Measurements from ENCODE around the gene NAV1. TPM values are rescaled to one million over a fixed set of nuclear protein-coding genes. Genes with fewer than 3 reads are reported as not detected.
"Not testable (repeated sequence)": the region's sequence is repeated elsewhere in the genome, so short reads cannot be mapped to it uniquely, and the experiment has no call there.

The NAV1 gene, protein sequence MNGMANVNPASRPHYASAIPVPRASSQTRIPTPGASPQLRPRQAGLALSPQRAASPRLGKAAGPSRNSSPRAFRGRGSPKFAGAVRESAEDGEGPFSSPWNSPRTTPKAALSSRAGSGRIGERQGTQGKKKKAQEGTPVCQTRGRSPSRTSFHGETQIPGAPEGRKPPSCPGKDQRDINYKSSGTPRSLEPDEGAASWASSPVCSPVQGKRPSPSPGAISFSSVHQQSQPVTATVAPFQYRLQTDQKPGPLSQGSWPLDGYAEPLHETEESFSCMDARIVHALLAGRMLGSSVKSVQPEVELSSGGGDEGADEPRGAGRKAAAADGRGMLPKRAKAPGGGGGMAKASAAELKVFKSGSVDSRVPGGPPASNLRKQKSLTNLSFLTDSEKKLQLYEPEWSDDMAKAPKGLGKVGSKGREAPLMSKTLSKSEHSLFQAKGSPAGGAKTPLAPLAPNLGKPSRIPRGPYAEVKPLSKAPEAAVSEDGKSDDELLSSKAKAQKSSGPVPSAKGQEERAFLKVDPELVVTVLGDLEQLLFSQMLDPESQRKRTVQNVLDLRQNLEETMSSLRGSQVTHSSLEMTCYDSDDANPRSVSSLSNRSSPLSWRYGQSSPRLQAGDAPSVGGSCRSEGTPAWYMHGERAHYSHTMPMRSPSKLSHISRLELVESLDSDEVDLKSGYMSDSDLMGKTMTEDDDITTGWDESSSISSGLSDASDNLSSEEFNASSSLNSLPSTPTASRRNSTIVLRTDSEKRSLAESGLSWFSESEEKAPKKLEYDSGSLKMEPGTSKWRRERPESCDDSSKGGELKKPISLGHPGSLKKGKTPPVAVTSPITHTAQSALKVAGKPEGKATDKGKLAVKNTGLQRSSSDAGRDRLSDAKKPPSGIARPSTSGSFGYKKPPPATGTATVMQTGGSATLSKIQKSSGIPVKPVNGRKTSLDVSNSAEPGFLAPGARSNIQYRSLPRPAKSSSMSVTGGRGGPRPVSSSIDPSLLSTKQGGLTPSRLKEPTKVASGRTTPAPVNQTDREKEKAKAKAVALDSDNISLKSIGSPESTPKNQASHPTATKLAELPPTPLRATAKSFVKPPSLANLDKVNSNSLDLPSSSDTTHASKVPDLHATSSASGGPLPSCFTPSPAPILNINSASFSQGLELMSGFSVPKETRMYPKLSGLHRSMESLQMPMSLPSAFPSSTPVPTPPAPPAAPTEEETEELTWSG (N-terminal part only)
- total RNA-seq, result 33.8 TPM

DNA sequence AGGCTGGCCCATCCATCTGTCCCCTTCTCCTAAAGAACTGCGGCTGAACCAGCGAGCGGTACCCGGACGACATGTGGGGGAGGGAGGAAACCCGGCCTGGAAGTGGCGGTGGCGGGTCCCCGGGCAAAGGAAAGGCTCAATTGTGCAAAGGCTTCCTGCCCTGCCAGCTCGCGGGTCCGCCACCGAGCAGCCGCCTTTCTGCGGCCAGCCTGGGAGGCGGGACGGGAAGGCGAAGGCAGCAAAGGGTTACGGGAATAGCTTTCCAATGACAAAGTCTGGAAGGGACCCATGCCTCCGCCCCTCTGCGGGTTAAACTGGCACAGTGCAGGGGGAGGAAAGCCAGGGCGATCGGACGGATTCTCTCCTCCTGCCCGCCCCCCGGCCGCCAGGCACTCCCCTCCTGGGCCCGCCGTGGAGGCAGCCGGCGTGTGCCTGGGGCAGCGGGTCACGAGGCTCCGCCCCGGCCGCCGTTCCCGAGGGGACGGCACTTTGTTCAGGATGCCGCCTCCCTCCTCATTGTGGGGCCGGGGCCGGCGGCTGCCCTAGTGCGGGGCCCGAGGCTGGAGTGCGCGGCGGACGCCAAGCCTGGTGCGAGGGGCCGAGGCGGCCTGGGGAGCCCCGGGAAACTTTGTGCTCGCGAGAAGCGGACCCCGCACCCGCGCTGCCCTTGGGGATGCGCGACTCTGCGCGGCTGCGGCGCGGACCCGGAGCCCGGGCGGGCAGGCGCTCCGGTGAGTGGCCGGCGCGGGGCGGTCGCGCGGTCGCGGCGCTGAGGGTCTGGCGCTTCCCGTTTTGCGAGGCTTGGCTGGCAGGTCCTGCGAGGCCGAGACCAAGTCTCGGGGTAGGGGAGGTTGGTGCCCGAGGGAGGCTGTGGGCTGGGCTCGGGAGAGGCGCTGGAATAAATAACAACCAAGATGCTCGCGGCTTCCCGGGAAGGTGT lies at the start of gene NAV1:
Gene NAV1 (plus strand): TSS at position 516 of the 940 bp plus-strand sequence. CDS start 83,758 bp downstream, outside the sequence.
- peak; percentile 77 to 78 for DNase-seq (ENCODE audit: low spot score in 2 of 2)
- no peak for FAIRE-seq

DNA sequence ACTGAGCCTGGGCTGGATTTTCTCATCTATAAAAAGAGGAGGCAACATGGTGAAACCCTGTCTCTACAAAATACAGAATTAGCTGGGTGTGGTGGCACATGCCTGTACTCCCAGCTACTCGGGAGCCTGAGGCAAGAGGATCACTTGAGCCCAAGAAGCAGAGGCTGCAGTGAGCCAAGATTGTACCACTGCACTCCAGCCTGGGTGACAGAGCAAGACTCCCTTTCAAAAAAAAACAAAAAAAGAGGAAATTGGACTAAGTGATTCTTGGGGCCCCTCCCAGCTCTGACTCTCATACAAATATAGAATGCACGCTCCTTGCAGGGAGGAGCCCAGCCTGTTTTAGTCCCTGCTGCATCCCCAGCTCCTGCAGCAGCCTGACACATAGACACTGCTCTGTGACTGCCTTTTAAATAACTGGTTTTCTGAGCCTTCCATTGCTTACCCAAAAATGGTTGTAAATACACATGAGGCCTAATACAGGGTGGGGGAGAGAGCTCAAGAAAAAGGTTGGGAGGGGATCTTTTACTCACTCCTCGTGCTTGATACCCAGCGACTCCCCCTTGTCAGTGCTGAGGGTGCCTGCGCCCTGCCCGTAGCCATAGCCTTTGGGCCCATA lies 49.2 kb upstream of the NAV1 start:
- FAIRE-seq, result no peak
- no peak for DNase-seq (ENCODE audit: low spot score in 2 of 2)

DNA sequence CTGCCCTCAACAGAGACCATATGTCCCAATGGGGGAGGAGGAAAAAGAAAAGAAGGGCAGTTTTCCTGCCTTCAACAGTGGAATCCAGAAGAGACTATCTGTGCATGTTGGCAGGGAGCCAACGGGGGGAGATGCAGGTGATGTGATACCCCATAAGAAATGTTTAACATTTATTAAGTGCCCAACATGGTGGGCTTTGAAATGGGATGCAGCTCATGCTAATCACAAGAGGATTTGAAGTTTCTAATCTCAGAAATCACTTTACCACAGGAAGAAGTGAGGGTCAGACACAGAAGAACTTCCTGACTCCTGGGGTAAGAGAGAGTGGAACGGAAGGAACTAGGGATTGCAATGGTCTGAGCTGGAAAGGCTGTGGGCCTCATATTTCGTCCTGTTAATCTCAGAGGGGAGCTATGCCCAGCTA lies 48.2 kb upstream of the NAV1 start:
- no peak for FAIRE-seq
- DNase-seq (ENCODE audit: low spot score in 2 of 2), result no peak

DNA sequence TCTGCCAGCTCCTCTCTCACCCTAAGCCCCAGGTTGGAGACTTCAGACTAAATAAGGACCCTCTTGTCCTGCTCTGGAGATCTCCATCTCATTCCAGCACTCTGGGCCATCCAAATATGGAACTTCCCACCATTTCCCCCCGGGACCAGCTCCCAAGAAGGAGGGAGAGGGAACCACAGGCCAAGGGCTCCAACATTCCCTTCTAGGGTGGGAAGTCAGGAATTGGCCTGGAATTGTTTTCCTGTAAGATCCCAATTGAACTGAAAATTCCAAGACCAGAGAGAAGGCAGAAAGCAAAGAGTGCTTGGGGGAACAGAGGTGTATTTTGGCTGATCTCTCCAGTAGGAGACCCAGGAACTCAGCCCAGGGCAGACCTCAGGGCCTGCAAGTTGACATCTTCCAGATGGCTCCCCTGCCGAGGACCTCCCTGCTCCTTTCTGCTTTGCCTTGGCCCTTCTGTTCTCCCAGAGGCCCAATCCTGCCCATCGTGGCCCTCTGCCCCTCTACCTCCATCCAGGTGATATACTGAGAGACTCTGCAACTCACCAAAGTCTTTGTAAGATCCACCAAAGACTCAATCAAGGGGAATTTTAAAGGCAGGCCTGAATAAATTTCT lies 46.9 kb upstream of the NAV1 start:
- FAIRE-seq, result no peak
- no peak for DNase-seq (ENCODE audit: low spot score in 2 of 2)

DNA sequence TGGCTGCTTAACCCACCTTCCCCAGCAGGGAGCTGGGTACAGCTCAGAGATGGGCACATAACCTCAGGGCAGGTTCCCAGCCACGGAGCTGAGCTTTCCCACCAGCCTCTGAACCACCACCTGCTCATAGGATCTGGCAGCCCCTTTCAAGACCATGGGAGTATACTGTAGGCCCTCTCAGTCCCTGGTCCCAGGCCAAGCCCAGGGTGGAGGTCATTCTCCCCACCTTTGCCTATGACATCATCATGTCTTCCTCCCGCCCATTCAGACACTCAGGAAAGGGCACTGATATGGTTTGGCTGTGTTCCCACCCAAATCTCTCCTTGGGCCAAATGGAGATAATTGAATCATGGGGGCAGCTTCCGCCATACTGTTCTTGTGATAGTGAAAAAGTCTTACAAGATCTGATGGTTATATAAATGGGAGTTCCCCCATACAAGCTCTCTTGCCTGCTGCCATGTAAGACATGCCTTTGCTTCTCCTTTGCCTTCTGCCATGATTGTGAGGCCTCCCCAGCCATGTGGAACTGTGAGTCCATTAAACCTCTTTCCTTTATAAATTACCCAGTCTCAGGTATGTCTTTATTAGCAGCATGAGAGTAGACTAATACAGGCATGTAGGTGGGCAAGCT lies 45.8 kb upstream of the NAV1 start:
- FAIRE-seq, result not testable (repeated sequence)

DNA sequence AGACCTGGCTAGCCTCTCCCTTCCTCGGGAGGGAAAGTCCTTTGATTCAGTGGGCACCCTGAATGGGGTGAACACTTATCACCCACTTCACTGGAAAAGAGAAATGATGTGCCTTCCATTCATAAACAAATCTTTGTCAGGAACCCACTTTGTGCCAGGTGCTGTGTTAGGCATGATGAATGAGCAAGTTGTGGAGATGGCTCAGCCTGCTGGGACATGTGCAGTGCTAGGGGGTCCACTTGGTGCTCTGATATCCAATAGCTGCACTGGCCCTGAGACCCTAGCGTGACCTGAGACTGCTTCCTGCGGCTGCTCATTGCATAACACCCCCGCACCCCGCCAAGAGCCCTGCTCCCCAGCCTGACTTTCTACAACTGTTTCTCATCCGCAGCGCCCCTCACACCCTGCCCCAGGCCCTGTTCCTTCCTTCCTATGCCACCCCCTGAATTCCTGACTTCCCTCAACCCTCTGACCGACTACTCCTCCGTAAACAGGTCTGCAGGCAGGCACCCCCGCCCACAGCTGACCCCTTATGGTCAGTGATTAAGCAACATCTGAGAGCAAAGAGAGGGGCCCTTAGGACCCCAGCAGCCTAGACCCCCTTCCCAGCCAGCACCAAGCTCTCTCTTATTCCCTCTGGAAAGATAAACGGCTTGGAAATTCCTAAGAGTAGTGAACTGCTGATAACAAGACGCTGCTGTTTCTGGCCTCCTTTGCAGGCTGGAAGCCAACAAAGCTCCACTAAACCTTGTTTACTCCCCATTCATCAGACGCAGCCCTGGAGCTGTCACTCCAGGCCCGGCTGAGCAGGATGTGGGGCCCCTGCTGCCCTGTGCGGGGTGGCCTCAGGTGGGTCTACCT lies 44.9 kb upstream of the NAV1 start:
- DNase-seq (ENCODE audit: low spot score in 2 of 2) (no peak), FAIRE-seq (no peak)

More for the DNA sequence above, 45.8 kb upstream of the NAV1 start:
- DNase-seq (ENCODE audit: low spot score in 2 of 2), result not testable (repeated sequence)

DNA sequence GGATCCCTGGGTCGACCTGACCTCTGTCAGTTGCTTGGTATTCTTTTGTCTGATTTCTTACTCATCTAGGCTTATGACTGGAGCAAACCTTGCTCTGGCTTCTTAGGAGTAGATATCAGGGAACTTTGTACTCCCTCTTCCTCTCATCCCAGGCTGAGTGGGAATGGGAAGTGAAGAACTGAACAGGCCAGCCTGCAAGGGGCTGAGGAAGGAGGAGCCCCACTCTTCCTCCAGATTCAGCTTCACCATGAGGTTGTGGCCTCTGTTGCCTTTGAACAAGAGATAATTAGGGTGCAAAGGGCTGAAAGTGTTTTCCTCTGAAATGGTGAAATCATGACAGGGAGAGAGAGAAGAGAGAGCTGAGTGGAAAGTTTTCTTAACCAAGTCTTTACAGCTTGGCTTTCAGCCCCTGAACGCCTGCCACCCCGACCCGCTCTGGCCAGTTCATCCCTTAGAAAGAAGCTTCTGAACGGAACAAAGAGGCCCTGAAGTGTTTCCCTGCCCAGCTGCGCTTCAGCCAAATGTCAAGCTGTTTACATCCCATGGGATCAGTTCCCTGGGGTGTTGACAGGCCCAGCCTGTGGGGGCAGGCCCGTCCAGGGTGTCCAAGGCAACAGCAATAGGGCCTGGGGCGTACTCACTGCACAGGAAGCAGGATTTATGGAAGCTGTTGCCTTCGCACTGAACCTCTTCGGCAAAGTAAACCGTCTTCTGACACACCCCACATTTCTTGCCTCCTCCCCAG lies 43.2 kb upstream of the NAV1 start:
- no peak for FAIRE-seq

DNA sequence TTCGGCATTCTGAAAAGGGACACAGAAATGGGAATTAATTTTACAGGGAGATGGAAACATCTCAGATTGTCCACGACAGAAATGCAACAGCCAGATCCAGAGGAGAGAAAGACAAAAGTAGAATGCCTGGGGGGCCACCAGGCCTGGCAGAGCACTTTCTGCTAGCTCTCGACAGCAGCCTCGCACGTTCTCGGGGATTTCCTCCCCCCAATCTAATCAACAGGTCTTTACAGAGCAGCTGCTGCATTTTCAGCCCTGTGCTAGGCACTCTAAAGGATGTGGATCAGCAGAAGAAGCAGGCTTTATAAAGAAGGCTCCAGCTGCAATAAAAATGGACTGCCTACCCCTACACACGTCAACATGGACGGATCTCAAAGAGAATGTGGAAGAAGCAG lies 42.6 kb upstream of the NAV1 start:
- FAIRE-seq (no peak), DNase-seq (ENCODE audit: low spot score in 2 of 2) (no peak)

More for the DNA sequence above, 43.2 kb upstream of the NAV1 start:
- peak in 1 of 2 donors; percentile 33 for DNase-seq (ENCODE audit: low spot score in 2 of 2)

DNA sequence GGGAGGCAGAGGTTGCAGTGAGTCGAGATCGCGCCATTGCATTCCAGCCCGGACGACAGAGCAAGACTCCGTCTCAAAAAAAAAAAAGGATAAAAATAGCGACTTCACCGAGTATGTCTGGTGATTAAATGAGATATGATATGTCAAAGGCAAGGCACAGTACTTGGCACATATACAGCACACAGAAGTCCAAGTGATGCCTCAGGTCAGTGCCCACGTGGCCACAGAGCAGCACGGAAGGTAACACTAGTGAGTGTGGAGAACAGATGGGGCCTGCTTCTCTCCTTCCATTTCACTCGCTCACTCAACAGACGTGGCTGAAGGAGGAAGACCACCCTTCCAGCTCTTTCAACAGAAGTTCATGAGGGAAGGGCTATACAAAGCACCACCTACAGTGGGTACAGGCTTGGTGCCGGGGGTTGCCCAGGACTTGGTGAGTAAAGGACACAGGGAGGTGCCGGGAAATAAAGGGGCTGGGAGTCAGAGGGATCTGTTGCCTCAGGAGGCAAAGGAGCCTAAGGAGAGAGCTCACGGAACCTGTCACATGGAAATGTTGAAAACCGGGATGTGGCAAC lies 40.9 kb upstream of the NAV1 start:
- DNase-seq (ENCODE audit: low spot score in 2 of 2), result no peak
- FAIRE-seq, result no peak

DNA sequence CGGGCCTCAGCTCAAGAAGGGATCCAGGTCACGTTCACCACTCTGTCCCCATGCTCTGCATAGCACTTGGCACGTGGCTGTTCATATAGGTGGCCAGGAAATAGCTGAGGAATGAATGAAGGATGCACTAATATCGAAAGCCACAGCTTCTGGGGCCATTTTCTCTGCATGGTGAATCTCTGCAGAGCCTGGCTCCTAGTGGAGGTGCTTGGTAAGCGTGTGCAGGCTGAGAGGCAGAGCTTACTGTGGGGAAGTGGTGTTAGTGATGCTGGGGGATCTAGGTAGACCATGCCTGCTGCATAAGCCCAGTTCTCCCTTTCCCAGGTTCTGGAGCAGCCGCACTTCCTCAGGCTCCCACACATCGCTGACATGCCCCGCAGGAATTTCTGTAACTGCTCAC lies 40.3 kb upstream of the NAV1 start:
- no peak for DNase-seq (ENCODE audit: low spot score in 2 of 2)
- no peak for FAIRE-seq

DNA sequence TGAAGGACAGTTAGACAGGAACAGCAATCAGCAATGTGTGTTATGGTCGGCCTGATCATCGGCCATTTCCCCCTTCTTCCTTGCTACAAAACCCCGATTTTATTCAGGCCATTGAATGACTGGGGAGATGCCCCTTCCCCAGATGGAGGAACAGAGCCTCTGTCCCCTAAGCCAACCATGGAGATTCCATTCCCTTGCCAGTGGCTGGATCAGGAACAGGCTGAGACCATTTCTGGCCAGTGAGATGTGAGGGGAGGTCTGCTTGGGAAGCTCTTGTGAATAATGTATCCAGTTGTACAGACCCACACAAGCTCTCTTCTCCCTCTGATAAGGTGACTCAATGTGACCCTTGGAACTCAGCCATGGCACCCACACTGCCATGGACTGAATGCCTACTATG lies 39.7 kb upstream of the NAV1 start:
- no peak for FAIRE-seq
- no peak for DNase-seq (ENCODE audit: low spot score in 2 of 2)

DNA sequence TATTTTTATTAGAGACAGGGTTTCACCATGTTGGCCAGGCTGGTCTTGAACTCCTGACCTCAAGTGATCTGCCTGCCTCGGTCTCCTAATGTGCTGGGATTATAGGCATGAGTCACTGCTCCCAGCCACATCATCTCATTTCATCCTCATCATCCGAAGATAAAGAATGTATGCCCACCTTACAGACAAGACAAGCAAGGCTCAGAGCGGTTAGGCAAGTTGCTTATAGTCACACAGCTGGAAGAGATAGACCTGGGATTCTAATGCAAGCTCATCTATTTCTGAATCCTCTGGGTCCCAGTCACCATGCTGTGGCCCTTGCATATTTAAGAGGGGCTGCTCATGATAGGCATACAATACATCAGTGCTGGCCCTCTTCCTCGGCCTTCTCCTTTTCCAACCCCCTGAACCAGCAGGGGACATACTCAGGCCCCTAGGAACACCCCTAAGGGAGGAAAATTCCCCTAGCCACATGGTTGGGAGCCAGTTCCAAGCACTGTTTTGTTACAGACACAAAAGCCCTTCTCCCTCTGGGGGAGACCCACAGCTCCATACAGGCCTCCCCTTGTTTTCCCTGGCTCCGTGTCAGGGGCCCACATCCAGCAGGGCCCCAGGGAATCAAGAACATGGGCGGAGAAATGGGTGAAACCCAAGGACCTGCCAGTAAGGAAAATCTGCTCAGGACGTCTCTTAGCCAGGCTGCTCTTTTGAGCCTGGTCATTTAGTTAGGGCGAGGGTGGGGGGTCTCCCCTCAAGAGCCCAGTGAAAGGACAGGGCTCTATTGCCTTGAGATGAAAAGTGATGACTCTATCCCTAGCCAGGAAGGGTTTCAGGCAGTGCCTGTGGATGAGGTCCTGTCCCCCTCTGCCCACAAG lies 38.9 kb upstream of the NAV1 start:
- DNase-seq (ENCODE audit: low spot score in 2 of 2), result peak; percentile 53 to 64
- FAIRE-seq, result no peak

DNA sequence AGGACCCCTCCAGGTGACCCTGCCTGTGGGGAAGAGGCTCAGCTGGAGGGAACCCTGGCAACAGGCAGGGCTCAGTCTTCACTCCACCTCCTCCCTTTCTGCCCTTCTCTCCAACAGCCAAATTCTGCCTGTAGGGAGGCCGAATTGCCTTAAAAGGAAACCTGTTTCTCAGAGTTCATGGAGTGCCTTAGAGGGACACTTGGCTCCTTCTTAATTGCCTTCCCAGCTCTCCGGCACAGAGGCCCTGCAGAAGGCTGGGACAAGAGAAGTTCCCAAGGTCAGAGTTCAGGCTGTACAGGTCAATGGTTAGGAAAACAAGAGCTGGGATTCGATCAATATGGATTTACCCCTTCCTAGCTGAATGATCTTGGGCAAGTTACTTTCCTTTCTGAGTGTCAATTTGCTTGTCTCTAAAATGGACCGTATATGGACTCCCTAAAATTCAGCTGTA lies 38.2 kb upstream of the NAV1 start:
- DNase-seq (ENCODE audit: low spot score in 2 of 2) (no peak), FAIRE-seq (no peak)

DNA sequence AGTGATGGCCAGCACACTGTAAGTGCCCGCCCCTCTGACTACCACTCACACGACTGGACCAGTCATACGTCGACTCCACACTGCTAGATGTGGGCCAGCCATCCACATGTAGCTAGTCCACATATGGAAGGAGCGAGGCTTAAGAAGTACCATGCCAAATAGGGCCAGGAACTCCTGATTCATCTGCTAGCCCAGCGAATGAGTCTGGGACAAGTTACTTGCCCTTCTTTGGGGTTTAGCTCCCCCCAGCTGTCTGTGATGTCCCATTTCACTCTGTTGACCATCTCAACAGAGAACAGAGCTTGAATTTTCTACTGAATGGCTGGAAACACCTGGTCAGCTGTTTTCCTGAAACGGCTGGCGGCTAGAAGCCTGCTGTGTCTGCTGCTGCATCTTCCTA lies 37.8 kb upstream of the NAV1 start:
- DNase-seq (ENCODE audit: low spot score in 2 of 2) (no peak), FAIRE-seq (no peak)

DNA sequence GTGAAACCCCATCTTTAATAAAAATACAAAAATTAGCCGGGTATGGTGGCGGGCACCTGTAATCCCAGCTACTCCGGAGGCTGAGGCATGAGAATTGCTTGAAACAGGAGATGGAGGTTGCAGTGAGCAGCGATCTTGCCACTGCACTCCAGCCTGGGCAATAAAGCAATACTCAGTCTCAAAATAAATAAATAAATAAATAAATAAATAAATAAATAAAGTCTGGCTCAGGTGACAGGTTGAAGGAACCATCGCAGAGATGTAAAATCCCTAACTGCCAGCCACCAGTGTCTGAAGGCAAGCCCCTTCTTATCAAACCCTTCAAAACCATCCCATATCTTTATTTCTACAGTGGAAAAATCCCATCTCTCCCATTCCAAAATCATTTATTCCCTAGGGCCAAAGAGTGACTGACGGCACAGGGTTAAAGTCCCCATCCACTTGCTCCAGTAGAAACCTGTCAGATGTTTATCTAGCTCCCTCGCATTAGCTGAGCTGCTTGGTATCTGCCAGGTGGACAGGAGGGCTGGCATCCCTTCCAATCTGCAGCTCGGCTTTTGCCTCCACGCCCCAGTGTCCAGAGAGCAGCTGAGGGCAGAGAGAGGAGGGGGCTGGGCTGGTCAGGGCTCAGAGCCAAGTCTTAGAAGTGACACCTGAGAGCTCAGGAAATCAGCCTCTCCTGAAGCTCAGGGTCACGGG lies 37.0 kb upstream of the NAV1 start:
- FAIRE-seq, result no peak
- no peak for DNase-seq (ENCODE audit: low spot score in 2 of 2)
